Measurements from ENCODE around the gene DOHH.

Gene DOHH

DNA sequence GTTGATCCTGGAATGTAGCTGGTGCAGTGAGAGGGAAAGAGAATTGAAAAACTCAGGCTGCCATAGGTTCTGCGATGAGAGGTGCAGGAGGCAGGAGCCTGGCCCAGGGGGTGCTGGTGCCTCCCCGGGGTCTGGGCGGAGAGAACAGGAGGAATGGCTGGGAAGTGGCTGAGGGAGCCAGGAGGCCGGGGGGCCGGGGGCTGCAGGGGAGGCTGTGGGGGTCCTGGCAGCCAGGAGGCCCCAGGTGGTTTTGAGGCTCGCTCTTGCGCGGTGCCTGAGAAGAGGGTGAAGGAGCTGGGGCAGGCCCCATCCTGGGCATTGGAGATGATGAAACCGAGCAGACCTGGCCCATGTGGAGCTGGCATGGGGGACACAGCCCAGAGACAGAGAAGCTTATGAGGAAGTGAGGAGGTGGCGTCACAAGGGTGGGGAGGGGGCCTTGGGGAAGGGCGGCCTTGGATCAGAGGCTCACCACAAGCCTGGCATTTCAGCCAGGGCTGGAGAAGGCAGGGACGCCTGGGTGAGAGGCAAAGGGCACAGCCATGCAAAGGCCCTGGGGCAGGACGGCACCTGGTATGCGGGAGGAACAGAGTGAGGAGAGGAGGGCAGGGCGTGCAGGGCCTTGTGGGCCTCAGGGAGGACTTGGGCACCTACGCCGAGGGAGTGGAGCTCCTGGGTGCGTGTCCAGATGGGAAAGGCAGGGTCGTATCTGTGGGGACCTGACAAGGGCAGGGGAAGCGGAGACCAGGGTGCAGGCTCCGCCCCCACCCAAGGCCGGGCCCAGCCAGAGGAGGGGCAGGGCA, 37.2 kb upstream of the DOHH start:
- H3K27ac ChIP-seq: no peak overlapping the region
- TF ChIP-seq CTCF (conservative IDR thresholded peaks at IDR 0.05): no peak
- no peak for TF ChIP-seq ZFX (IDR thresholded peaks at IDR 0.05)

GRCh38 chr19:3537101-3537437, 36.6 kb upstream of the DOHH start:
- no peak overlapping the region for H3K27ac ChIP-seq
- TF ChIP-seq CTCF (conservative IDR thresholded peaks at IDR 0.05) (no peak), ZFX (IDR thresholded peaks at IDR 0.05) (no peak)

DNA sequence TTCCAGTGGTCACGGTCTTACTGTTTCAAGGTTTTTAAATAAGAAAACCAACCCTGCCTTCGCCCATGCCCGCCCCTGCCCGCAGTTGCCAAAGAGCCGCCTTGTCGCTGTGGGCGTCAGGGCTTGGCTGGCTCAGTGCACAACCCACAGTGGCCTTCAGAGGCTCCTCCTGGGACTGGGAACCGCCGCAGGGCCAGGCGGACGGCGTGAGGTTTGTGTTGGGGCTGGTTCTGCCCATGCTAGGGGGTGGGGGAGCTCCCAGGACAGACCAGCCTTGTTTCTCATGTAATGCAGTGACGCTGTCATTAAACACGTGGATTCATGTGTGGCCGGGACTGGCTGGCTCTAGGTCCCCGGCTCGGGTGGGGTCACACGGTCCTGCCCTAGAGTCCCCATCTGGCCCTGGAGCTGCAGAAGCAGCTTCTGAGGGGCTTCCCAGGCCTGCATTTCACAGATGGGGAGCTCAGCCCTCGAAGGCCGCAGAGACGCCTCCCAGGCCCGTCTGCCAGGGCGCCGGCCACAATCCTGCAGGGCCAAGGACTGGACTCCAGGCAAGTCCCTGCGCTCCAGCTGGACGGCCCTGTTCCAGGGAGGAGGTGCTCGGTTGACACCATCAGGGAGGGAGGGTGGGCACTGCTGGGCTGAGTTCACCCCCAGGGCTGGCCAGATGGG, 36.1 kb upstream of the DOHH start:
- H3K27ac ChIP-seq: no peak overlapping the region
- no peak for TF ChIP-seq CTCF (conservative IDR thresholded peaks at IDR 0.05)
- no peak for TF ChIP-seq ZFX (IDR thresholded peaks at IDR 0.05)

GRCh38 chr19:3535981-3536380, 35.5 kb upstream of the DOHH start:
- TF ChIP-seq CTCF (conservative IDR thresholded peaks at IDR 0.05): no peak
- no peak for TF ChIP-seq ZFX (IDR thresholded peaks at IDR 0.05)
- H3K27ac ChIP-seq: no peak overlapping the region

DNA sequence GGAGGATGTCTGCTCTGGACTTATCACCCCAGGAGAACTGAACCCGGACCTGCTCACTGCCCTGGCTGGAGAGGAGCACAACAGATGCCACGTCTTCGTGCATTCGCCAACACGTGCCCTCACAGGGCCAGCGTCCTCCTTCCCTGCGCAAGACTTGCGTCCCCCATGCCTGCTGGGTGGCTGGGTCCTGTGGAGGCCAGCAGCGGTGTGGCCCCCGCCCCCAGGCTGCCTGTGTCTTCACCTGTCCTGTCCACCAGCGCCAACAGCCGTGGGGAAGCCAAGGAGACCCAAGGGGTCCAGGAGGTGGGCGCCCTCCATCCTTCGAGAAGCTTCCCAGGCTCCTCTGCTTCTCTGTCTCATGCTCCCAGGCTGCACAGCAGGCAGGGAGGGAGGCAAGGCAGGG, 35.1 kb upstream of the DOHH start:
- H3K27ac ChIP-seq: no peak overlapping the region
- no peak for TF ChIP-seq CTCF (conservative IDR thresholded peaks at IDR 0.05)
- TF ChIP-seq ZFX (IDR thresholded peaks at IDR 0.05): no peak

- H3K27ac ChIP-seq: no peak overlapping the region
- TF ChIP-seq ZFX (IDR thresholded peaks at IDR 0.05) (no peak), CTCF (conservative IDR thresholded peaks at IDR 0.05) (no peak)
Observed at GRCh38 chr19:3535235-3535535, 34.7 kb upstream of the DOHH start.

GRCh38 chr19:3534375-3535234, 34.1 kb upstream of the DOHH start:
- TF ChIP-seq CTCF (conservative IDR thresholded peaks at IDR 0.05) (no peak), ZFX (IDR thresholded peaks at IDR 0.05) (no peak)
- H3K27ac ChIP-seq: no peak overlapping the region

Measured in C4-2B (cell line).